NCI-H1105 (cell line): ENCODE measurements around the gene ZFP36L2.
"Not testable (repeated sequence)": the region's sequence is repeated elsewhere in the genome, so short reads cannot be mapped to it uniquely, and the experiment has no call there.

Experiments
- DNase-seq: peaks from one replicate; lab custom pipeline; 2025; lab: John Stamatoyannopoulos, UW

The ZFP36L2 gene

GRCh38 chr2:43207553-43208300 lies 18.7 kb downstream of the ZFP36L2 start:
- DNase-seq = no peak

- DNase-seq = no peak
Observed at GRCh38 chr2:43206602-43207001, 19.8 kb downstream of the ZFP36L2 start.

- DNase-seq = no peak
Observed at GRCh38 chr2:43203373-43203772, 23.0 kb downstream of the ZFP36L2 start.

- DNase-seq = no peak
Observed at GRCh38 chr2:43202289-43202688, 24.1 kb downstream of the ZFP36L2 start.

- DNase-seq = no peak
Observed at GRCh38 chr2:43201497-43201896, 24.9 kb downstream of the ZFP36L2 start.

- no peak for DNase-seq
Observed at GRCh38 chr2:43201016-43201415, 25.4 kb downstream of the ZFP36L2 start.

GRCh38 chr2:43199492-43200488 lies 26.6 kb downstream of the ZFP36L2 start:
- no peak for DNase-seq

- no peak for DNase-seq
Observed at GRCh38 chr2:43198263-43198662, 28.1 kb downstream of the ZFP36L2 start.

GRCh38 chr2:43197588-43197896 lies 28.9 kb downstream of the ZFP36L2 start:
- DNase-seq = no peak

- no peak for DNase-seq
Observed at GRCh38 chr2:43196768-43197587, 29.4 kb downstream of the ZFP36L2 start.

GRCh38 chr2:43194121-43194869 lies 32.1 kb downstream of the ZFP36L2 start:
- no peak for DNase-seq

- no peak for DNase-seq
Observed at GRCh38 chr2:43193652-43194120, 32.7 kb downstream of the ZFP36L2 start.

GRCh38 chr2:43192744-43193651 lies 33.4 kb downstream of the ZFP36L2 start:
- DNase-seq = no peak

GRCh38 chr2:43191947-43192516 lies 34.4 kb downstream of the ZFP36L2 start:
- no peak for DNase-seq

GRCh38 chr2:43190311-43191052 lies 35.9 kb downstream of the ZFP36L2 start:
- DNase-seq = no peak

GRCh38 chr2:43189861-43190260 lies 36.5 kb downstream of the ZFP36L2 start:
- not testable (repeated sequence) for DNase-seq

- DNase-seq = no peak
Observed at GRCh38 chr2:43188561-43189386, 37.6 kb downstream of the ZFP36L2 start.

GRCh38 chr2:43186679-43187374 lies 39.6 kb downstream of the ZFP36L2 start:
- DNase-seq = no peak
